SU-DHL-6 (cell line): ENCODE data around the gene CENPS.

ENCODE experiments used
- EZH2phosphoT487 ChIP-seq: fragments of 200-600 bp; sonication (generic), shearing (Covaris generic); conservative IDR thresholded peaks from 2 replicates; pipeline ENCODE4 v1.6.1; 2018; ENCODE audit warnings: mild to moderate bottlenecking, antibody characterized with exemption, low read length, moderate library complexity, mixed read lengths
- TF ChIP-seq, protein P1 (sequence below): fragments of 200-600 bp; sonication (generic); IDR thresholded peaks from one replicate; pipeline ENCODE4 v1.5.1; 2017; ENCODE audit warnings: antibody characterized with exemption, mild to moderate bottlenecking, low read length, moderate library complexity; ENCODE audit not compliant: insufficient read depth, poor library complexity, severe bottlenecking

DNA sequence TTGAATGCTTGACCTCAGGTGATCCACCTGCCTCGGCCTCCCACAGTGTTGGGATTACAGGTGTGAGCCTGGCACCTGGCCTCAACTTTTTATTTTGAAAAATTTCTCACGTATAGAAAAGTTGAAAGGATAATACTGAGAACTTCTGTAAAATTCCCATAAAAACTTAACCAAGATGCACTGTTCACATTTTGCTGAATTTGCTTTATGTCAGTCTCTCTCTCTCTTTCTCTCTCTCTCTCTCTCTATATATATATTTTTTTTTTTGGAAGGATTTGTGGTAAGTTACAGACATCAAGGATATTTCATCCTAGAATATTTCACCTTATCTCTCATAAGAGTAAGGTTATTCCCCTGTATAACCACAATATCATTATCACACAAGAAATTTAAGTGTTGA lies 50.4 kb downstream of the CENPS start:
- TF ChIP-seq, protein P1, sequence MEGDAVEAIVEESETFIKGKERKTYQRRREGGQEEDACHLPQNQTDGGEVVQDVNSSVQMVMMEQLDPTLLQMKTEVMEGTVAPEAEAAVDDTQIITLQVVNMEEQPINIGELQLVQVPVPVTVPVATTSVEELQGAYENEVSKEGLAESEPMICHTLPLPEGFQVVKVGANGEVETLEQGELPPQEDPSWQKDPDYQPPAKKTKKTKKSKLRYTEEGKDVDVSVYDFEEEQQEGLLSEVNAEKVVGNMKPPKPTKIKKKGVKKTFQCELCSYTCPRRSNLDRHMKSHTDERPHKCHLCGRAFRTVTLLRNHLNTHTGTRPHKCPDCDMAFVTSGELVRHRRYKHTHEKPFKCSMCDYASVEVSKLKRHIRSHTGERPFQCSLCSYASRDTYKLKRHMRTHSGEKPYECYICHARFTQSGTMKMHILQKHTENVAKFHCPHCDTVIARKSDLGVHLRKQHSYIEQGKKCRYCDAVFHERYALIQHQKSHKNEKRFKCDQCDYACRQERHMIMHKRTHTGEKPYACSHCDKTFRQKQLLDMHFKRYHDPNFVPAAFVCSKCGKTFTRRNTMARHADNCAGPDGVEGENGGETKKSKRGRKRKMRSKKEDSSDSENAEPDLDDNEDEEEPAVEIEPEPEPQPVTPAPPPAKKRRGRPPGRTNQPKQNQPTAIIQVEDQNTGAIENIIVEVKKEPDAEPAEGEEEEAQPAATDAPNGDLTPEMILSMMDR, result no peak
- no peak for TF ChIP-seq EZH2phosphoT487
